A549 (cell line): ENCODE data around the gene TWF1. TPM values are rescaled to one million over a fixed set of nuclear protein-coding genes. Genes with fewer than 3 reads are reported as not detected.

ENCODE experiments used
- ATAC-seq, 2 experiments: fragments of 200-7000 bp in 1 of 2; fragments of >200 bp in 1 of 2; cut with Nextera tagmentation in 1 of 2; cut with Tn5 transposase in 1 of 2; 3 replicates each; pipeline versions ENCODE4 v1.8.0 to v1.9.1; 2018 to 2020; ENCODE audit warnings: mild to moderate bottlenecking in 1 of 2, moderate library complexity in 1 of 2
- CTCF ChIA-PET: fragments of 300-600 bp; sonication (Branson Sonifier 250); formaldehyde crosslinking; extraction: SDS; loops from one replicate; lab custom pipeline; 2021; ENCODE audit warnings: antibody characterized with exemption, inconsistent platforms; lab: Yijun Ruan, JAX
- POLR2A ChIA-PET: fragments of 350-600 bp; formaldehyde crosslinking; extraction: SDS; loops from one replicate; lab custom pipeline; 2021; ENCODE audit warnings: antibody characterized with exemption, inconsistent platforms; lab: Yijun Ruan, JAX
- DNase-seq, 2 experiments: peaks; one replicate each; pipeline versions ENCODE4 v3.0.0 to v3.0.0-alpha.2; 2011 to 2016; ENCODE audit warnings: low read depth in 1 of 2, low spot score in 1 of 2
- FAIRE-seq: peaks from 2 replicates; lab custom pipeline; 2011; peaks lifted over from hg19 to GRCh38; lab: Jason Lieb, UNC
- H3K27ac ChIP-seq, 2 experiments: fragments of >200 bp; sonication (Bioruptor Twin); formaldehyde crosslinking; 3 replicates each; pipeline ENCODE4 v1.5.1; 2016 to 2017
- H3K4me1 ChIP-seq: fragments of >200 bp; sonication (Bioruptor Twin); formaldehyde crosslinking; 3 replicates; pipeline ENCODE4 v1.6.1; 2016
- H3K4me2 ChIP-seq: fragments of >200 bp; sonication (Bioruptor Twin); formaldehyde crosslinking; 3 replicates; pipeline ENCODE4 v1.6.1; 2016
- H3K4me3 ChIP-seq: fragments of >200 bp; sonication (Bioruptor Twin); formaldehyde crosslinking; 3 replicates; pipeline ENCODE4 v1.5.1; 2016
- H3K9me3 ChIP-seq: fragments of >200 bp; sonication (Bioruptor Twin); formaldehyde crosslinking; 3 replicates; pipeline ENCODE4 v1.6.1; 2016
- CBX2 ChIP-seq: fragments of 200-600 bp; sonication (generic); IDR thresholded peaks from 2 replicates; pipeline ENCODE4 v1.6.1; 2016; ENCODE audit warnings: low read depth, mild to moderate bottlenecking, borderline replicate concordance
- CBX8 ChIP-seq: fragments of 200-600 bp; sonication (generic); IDR thresholded peaks from 2 replicates; pipeline ENCODE4 v1.6.1; 2016
- CEBPB ChIP-seq, 2 experiments: fragments of >200 bp in 1 of 2; sonication (Bioruptor Twin) in 1 of 2; formaldehyde crosslinking in 1 of 2; IDR thresholded peaks; 2 replicates each; pipeline ENCODE4 v1.6.1; 2012 to 2016
- EHMT2 ChIP-seq: fragments of 200-600 bp; sonication (generic); IDR thresholded peaks from 2 replicates; pipeline ENCODE4 v1.6.1; 2016; ENCODE audit warnings: antibody characterized with exemption, low read depth, mild to moderate bottlenecking, moderate library complexity
- FOSB ChIP-seq: fragments of 250-450 bp; sonication (Bioruptor Pico); IDR thresholded peaks from 2 replicates; pipeline ENCODE4 v1.5.0; 2020; ENCODE audit warnings: mild to moderate bottlenecking, moderate library complexity
- HDAC2 ChIP-seq: fragments of 200-600 bp; sonication (generic); IDR thresholded peaks from 2 replicates; pipeline ENCODE4 v1.6.1; 2016
- HOXB13 ChIP-seq: fragments of 250-450 bp; sonication (Bioruptor Pico); IDR thresholded peaks from 2 replicates; pipeline ENCODE4 v1.5.0; 2020; ENCODE audit warnings: low read depth, mild to moderate bottlenecking, moderate library complexity
- JUN ChIP-seq, 2 experiments: fragments of >200 bp; sonication (Bioruptor Twin); formaldehyde crosslinking; IDR thresholded peaks; 2 replicates in 1 of 2; 3 replicates in 1 of 2; pipeline ENCODE4 v1.6.1; 2016 to 2017
- KDM1A ChIP-seq: fragments of 200-600 bp; sonication (generic); IDR thresholded peaks from 2 replicates; pipeline ENCODE4 v1.6.1; 2016; ENCODE audit warnings: low read depth, mild to moderate bottlenecking
- MAFK ChIP-seq: fragments of 450-650 bp; IDR thresholded peaks from 2 replicates; pipeline ENCODE4 v1.6.1; 2014; ENCODE audit not compliant: partially characterized antibody
- MAX ChIP-seq: IDR thresholded peaks from 2 replicates; pipeline ENCODE4 v1.6.1; 2012
- NFE2L2 ChIP-seq: fragments of 150-350 bp; conservative IDR thresholded peaks from 2 replicates; pipeline ENCODE4 v1.6.1; 2014; ENCODE audit warnings: low read length
- NPAS2 ChIP-seq: fragments of 250-450 bp; sonication (Bioruptor Pico); IDR thresholded peaks from 2 replicates; pipeline ENCODE4 v1.8.0; 2022; ENCODE audit warnings: mild to moderate bottlenecking, moderate library complexity, borderline replicate concordance
- POLR2A ChIP-seq: IDR thresholded peaks from 2 replicates; pipeline ENCODE4 v1.6.1; 2012; ENCODE audit warnings: mild to moderate bottlenecking, low read length
- RFX5 ChIP-seq: fragments of 450-650 bp; IDR thresholded peaks from 2 replicates; pipeline ENCODE4 v1.7.1; 2014; ENCODE audit warnings: antibody characterized with exemption, mild to moderate bottlenecking, moderate library complexity
- RNF2 ChIP-seq: fragments of 200-600 bp; sonication (generic); IDR thresholded peaks from 2 replicates; pipeline ENCODE4 v1.6.1; 2016; ENCODE audit warnings: low read depth, mild to moderate bottlenecking, antibody characterized with exemption, moderate library complexity, borderline replicate concordance
- TP53 ChIP-seq: fragments of 250-450 bp; sonication (Bioruptor Pico); IDR thresholded peaks from 2 replicates; pipeline ENCODE4 v1.5.0; 2021; ENCODE audit warnings: mild to moderate bottlenecking, moderate library complexity
- WGBS: methylation state at CpG from one replicate; pipeline ENCODE4 v1.1.6; 2017; ENCODE audit errors: missing lambda C conversion rate; 5-methylcytosine and 5-hydroxymethylcytosine counted together
- polyA plus RNA-seq, 4 experiments: library from polyadenylated mRNA; depleted of rRNA in 3 of 4; stranded (reverse); fragments of >200 nt; fragmentation: RNase III in 1 of 4; extraction: RNeasy Plus Mini Kit Qiagen cat#74134 plus additional on column Dnase treatment in 1 of 4; gene quantifications; 2 replicates in 3 of 4; 3 replicates in 1 of 4; pipeline ENCODE4 v1.2.3, GENCODE V29; 2011 to 2017
- TF ChIP-seq, protein P1 (sequence below): fragments of 200-600 bp; sonication (generic); IDR thresholded peaks from 2 replicates; pipeline ENCODE4 v1.6.1; 2016; ENCODE audit warnings: antibody characterized with exemption, mild to moderate bottlenecking, moderate library complexity
- TF ChIP-seq, protein P2 (sequence below): fragments of >200 bp; sonication (Bioruptor Twin); formaldehyde crosslinking; IDR thresholded peaks from 3 replicates; pipeline ENCODE4 v1.5.1; 2016
- TF ChIP-seq, protein P3 (sequence below): IDR thresholded peaks from 2 replicates; pipeline ENCODE4 v1.6.1; 2012

Gene TWF1
- polyA plus RNA-seq, 2 of the 4 experiments (the other 2 are of a cell fraction) = 83.1 to 173 TPM

DNA sequence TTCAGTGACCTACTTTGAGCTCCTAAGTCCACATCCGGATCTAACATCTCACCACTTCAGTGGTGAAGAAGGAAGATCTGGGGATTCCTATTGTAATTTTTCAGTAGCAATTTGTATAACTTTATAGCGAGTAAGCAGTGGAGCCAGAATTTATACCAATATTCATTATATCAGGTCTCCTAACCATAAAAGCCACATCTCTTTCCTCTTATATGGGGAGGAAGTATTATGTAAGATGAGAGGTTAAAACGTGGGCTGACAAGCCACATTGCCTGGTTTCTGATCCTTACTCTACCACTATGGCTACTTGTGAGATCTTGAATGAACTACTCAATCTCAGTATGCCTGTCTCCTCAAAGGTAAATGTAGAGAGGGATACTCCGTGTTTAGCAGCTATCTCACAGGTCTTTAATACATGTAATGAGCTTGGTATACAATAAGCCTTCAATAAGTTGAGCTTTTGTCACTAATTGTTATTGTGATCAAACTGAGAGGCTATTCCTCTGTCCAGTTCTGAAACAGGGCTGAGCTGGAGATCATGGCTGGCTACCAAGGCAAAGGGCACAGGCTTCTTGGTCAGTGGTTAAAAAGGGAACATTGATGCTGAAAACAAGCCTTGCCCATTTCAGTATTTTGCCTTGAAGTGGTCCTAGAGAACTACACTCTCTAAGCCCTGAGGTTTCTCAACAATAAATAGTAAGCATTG, 26.5 kb upstream of the TWF1 start:
- Histone ChIP-seq H3K27ac (no peak overlapping the region), H3K4me2 (no peak overlapping the region), H3K9me3 (no peaks in the 10 kb centered on the region), H3K4me1 (peaks cover 10% of the 10 kb centered on the region; the same call in 2 of the 3 replicates), H3K4me3 (no peak overlapping the region)
- no peak for FAIRE-seq
- no peak for DNase-seq
- WGBS = 65% methylated on average over 4 of the region's 4 CpGs
- CTCF ChIA-PET = interaction anchor here (1.3 kb wide), 1 partner anchor 8 kb away, joined by 6 read pairs; no protein-coding TSS in a partner anchor
- TF ChIP-seq, protein P1, sequence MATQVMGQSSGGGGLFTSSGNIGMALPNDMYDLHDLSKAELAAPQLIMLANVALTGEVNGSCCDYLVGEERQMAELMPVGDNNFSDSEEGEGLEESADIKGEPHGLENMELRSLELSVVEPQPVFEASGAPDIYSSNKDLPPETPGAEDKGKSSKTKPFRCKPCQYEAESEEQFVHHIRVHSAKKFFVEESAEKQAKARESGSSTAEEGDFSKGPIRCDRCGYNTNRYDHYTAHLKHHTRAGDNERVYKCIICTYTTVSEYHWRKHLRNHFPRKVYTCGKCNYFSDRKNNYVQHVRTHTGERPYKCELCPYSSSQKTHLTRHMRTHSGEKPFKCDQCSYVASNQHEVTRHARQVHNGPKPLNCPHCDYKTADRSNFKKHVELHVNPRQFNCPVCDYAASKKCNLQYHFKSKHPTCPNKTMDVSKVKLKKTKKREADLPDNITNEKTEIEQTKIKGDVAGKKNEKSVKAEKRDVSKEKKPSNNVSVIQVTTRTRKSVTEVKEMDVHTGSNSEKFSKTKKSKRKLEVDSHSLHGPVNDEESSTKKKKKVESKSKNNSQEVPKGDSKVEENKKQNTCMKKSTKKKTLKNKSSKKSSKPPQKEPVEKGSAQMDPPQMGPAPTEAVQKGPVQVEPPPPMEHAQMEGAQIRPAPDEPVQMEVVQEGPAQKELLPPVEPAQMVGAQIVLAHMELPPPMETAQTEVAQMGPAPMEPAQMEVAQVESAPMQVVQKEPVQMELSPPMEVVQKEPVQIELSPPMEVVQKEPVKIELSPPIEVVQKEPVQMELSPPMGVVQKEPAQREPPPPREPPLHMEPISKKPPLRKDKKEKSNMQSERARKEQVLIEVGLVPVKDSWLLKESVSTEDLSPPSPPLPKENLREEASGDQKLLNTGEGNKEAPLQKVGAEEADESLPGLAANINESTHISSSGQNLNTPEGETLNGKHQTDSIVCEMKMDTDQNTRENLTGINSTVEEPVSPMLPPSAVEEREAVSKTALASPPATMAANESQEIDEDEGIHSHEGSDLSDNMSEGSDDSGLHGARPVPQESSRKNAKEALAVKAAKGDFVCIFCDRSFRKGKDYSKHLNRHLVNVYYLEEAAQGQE = peak; percentile 40; the same call in 1 of the 2 replicates
- no peak for TF ChIP-seq MAX
- ATAC-seq = no peak
- POLR2A ChIA-PET = interaction anchor here (0.8 kb wide), 1 partner anchor 74 kb away, joined by 3 read pairs; the partner anchor contains the start of genes IRAK4 and PUS7L

- no peaks in the 10 kb centered on the region for H3K9me3 ChIP-seq
- POLR2A ChIA-PET = no interaction called here
- H3K4me2 ChIP-seq = no peak overlapping the region
- DNase-seq (no peak), ATAC-seq (no peak), FAIRE-seq (no peak)
- no peak for TF ChIP-seq RNF2
- no peak for TF ChIP-seq MAX
- TF ChIP-seq NFE2L2 = no peak
- no peak for TF ChIP-seq MAFK
- TF ChIP-seq, protein P1 = no peak
- TF ChIP-seq EHMT2 = no peak
- TF ChIP-seq HOXB13 = no peak
- no peak for TF ChIP-seq CEBPB (IDR thresholded peaks at IDR 0.05)
- TF ChIP-seq CBX2 = no peak
- no peak for TF ChIP-seq FOSB (CRISPR knock-in tag)
- no peak for TF ChIP-seq NPAS2 (CRISPR knock-in tag)
- TF ChIP-seq JUN (IDR thresholded peaks at IDR 0.05) = no peak
- TF ChIP-seq CBX8 = no peak
- TF ChIP-seq TP53 (CRISPR knock-in tag) = no peak
- TF ChIP-seq KDM1A = no peak
- TF ChIP-seq, protein P2, sequence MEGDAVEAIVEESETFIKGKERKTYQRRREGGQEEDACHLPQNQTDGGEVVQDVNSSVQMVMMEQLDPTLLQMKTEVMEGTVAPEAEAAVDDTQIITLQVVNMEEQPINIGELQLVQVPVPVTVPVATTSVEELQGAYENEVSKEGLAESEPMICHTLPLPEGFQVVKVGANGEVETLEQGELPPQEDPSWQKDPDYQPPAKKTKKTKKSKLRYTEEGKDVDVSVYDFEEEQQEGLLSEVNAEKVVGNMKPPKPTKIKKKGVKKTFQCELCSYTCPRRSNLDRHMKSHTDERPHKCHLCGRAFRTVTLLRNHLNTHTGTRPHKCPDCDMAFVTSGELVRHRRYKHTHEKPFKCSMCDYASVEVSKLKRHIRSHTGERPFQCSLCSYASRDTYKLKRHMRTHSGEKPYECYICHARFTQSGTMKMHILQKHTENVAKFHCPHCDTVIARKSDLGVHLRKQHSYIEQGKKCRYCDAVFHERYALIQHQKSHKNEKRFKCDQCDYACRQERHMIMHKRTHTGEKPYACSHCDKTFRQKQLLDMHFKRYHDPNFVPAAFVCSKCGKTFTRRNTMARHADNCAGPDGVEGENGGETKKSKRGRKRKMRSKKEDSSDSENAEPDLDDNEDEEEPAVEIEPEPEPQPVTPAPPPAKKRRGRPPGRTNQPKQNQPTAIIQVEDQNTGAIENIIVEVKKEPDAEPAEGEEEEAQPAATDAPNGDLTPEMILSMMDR = no peak
- TF ChIP-seq POLR2A = no peak
- TF ChIP-seq RFX5 = no peak
- TF ChIP-seq, protein P3, sequence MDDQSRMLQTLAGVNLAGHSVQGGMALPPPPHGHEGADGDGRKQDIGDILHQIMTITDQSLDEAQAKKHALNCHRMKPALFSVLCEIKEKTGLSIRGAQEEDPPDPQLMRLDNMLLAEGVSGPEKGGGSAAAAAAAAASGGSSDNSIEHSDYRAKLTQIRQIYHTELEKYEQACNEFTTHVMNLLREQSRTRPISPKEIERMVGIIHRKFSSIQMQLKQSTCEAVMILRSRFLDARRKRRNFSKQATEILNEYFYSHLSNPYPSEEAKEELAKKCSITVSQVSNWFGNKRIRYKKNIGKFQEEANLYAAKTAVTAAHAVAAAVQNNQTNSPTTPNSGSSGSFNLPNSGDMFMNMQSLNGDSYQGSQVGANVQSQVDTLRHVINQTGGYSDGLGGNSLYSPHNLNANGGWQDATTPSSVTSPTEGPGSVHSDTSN = no peak
- no peak for TF ChIP-seq HDAC2
- H3K4me3 ChIP-seq = no peak overlapping the region
- CTCF ChIA-PET = interaction anchor here (0.6 kb wide), 1 partner anchor 1114 kb away, joined by 3 read pairs; no protein-coding TSS in a partner anchor
- H3K4me1 ChIP-seq = no peaks in the 10 kb centered on the region
- no peak overlapping the region for H3K27ac ChIP-seq
- WGBS = 27% methylated on average over 1 of the region's 1 CpG
These were observed 21.0 kb upstream of the TWF1 start for GRCh38 chr12:43827093-43827492.
